Mononuclear cell (primary cell): ENCODE data around the gene ISL1. TPM values are rescaled to one million over a fixed set of nuclear protein-coding genes. Genes with fewer than 3 reads are reported as not detected.

Experiments used
- H3K27me3 ChIP-seq: 2 replicates; pipeline ENCODE4 v1.6.0; 2011; ENCODE audit warnings: low read length, control low read depth; ENCODE audit not compliant: insufficient read depth
- H3K4me1 ChIP-seq: 2 replicates; pipeline ENCODE4 v1.5.1; 2011; ENCODE audit warnings: mild to moderate bottlenecking, low read length, control low read depth; ENCODE audit not compliant: insufficient read depth
- H3K4me3 ChIP-seq: 2 replicates; pipeline ENCODE4 v1.5.1; 2011; ENCODE audit warnings: mild to moderate bottlenecking, low read length, moderate library complexity
- H3K9me3 ChIP-seq: 2 replicates; pipeline ENCODE4 v1.5.1; 2011; ENCODE audit warnings: low read depth, mild to moderate bottlenecking, control low read depth, low read length
- total RNA-seq: library from RNA; depleted of rRNA; stranded (reverse); fragments of >200 nt; gene quantifications from one replicate; pipeline ENCODE4 v1.2.3, GENCODE V29; 2012

ISL1 gene
- total RNA-seq, 1 donor: not detected

DNA sequence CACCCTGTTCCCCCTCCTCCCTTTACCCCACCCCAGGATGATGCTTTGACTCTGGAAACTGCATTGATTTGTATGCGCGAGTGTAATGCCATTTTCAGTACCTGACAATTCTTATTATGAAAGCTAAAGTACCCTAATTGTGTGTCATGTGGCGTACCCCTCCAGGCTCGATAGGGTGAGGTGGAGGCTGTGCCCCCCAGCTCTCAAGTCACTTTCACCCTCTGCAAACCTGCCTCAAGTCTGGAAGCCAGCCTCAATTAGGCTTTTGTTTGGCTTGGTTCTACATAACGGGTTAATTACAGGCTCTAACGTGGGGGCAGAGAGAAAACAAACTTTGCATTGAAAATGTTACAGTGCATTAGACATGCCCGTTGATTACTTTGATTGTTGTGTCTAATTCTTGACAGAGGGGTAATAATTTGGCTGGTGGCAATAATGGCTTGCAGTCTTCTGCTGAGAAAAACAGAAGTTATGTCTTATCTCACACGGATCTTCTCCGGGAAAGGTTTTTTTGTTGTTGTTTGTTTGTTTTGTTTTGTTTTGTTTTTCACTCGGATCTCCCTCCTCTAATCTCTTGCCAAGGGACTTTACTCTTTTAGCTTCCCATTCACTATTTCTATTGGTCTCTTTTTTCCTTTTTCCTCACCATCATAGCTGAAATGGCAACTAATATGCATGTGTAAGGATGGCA, 12.6 kb downstream of the ISL1 start:
- Histone ChIP-seq H3K27me3 (peaks cover 71% of the 10 kb centered on the region), H3K4me1 (no peaks in the 10 kb centered on the region), H3K9me3 (no peaks in the 10 kb centered on the region), H3K4me3 (no peak overlapping the region)

GRCh38 chr5:51396797-51397196, 13.5 kb downstream of the ISL1 start:
- Histone ChIP-seq H3K9me3 (no peaks in the 10 kb centered on the region), H3K4me1 (no peaks in the 10 kb centered on the region), H3K27me3 (peaks cover 62% of the 10 kb centered on the region), H3K4me3 (no peak overlapping the region)

- Histone ChIP-seq H3K4me3 (no peak overlapping the region), H3K9me3 (no peaks in the 10 kb centered on the region), H3K4me1 (no peaks in the 10 kb centered on the region), H3K27me3 (peaks cover 62% of the 10 kb centered on the region)
Observed at GRCh38 chr5:51397996-51398395, 14.7 kb downstream of the ISL1 start.

GRCh38 chr5:51398875-51399642, 15.8 kb downstream of the ISL1 start:
- Histone ChIP-seq H3K4me3 (no peak overlapping the region), H3K9me3 (no peaks in the 10 kb centered on the region), H3K27me3 (peaks cover 59% of the 10 kb centered on the region), H3K4me1 (no peaks in the 10 kb centered on the region)

- Histone ChIP-seq H3K4me1 (no peaks in the 10 kb centered on the region), H3K27me3 (peaks cover 55% of the 10 kb centered on the region), H3K4me3 (no peak overlapping the region), H3K9me3 (no peaks in the 10 kb centered on the region)
Observed at GRCh38 chr5:51399643-51400006, 16.4 kb downstream of the ISL1 start.

DNA sequence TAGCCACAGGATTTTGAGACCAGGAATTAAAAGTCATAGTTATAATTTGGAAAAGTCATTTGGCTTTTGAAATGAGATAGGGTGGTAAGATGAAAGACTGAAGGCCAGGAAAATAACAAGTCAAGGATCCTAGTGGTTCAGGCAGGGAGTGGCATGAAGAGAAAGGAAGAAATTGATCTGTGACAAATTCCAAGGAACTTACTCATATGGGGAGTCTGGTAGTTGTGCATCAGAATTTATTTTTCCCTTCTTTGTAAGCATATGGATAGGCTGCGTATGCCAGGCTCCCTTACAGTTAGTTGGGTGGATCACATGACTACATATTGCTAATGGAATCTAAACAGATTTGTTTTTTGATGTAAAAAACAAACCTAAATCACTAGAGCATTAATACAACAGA, 21.0 kb downstream of the ISL1 start:
- Histone ChIP-seq H3K4me3 (no peak overlapping the region), H3K27me3 (peaks cover 12% of the 10 kb centered on the region)

DNA sequence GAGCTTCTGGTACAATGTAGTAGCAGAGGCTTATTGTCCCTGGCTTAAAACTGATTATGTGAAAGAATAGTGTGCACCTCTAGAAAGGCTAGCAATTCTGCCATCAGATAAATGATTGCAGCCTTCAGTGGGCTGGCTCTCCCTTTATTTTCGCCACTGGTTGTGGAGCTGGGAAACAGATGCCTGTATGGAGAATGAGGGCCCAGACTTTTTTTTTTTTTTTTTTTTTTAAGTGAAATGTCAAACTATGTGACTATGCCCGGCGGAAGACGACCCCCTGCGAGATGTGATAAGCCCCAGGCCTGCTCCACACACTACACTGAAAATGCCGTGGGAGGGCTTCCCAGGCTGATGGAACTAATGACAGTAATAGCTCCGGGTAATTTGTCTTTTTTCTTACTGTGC, 28.7 kb downstream of the ISL1 start:
- Histone ChIP-seq H3K4me1 (no peaks in the 10 kb centered on the region), H3K4me3 (no peak overlapping the region), H3K27me3 (no peaks in the 10 kb centered on the region), H3K9me3 (no peaks in the 10 kb centered on the region)

More for the DNA sequence above, 21.0 kb downstream of the ISL1 start:
- H3K4me1 ChIP-seq: no peaks in the 10 kb centered on the region
- no peaks in the 10 kb centered on the region for H3K9me3 ChIP-seq

GRCh38 chr5:51414516-51414915, 31.3 kb downstream of the ISL1 start:
- Histone ChIP-seq H3K27me3 (no peaks in the 10 kb centered on the region), H3K4me1 (no peaks in the 10 kb centered on the region), H3K4me3 (no peak overlapping the region), H3K9me3 (no peaks in the 10 kb centered on the region)

DNA sequence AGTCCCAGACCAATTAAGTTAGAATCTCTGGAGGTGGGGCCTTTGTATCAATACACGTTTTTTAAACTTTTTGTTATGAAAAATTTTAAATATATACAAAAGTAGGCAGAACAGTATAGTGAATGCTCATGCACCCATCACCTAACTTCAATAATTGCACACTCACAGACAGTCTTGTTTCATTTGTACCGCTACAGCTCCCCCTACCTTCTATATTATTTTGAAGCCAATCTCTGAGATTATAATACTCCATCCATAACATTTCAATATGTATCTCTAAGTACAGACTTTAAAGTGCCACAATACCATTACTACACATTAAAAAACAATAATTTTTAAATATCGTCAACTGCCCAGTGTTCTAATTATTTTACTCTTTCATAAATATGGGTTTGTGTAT, 32.9 kb downstream of the ISL1 start:
- Histone ChIP-seq H3K27me3 (no peaks in the 10 kb centered on the region), H3K9me3 (no peaks in the 10 kb centered on the region), H3K4me3 (no peak overlapping the region), H3K4me1 (no peaks in the 10 kb centered on the region)

- Histone ChIP-seq H3K4me3 (no peak overlapping the region), H3K9me3 (no peaks in the 10 kb centered on the region), H3K4me1 (no peaks in the 10 kb centered on the region), H3K27me3 (no peaks in the 10 kb centered on the region)
Observed at GRCh38 chr5:51433052-51433710, 49.9 kb downstream of the ISL1 start.

GRCh38 chr5:51439232-51439631, 56.0 kb downstream of the ISL1 start:
- H3K4me1 ChIP-seq: no peaks in the 10 kb centered on the region
- H3K27me3 ChIP-seq: no peaks in the 10 kb centered on the region
- H3K4me3 ChIP-seq: no peak overlapping the region
- H3K9me3 ChIP-seq: no peaks in the 10 kb centered on the region
